ENCODE measurements around the gene NMRK2.
"Not testable (repeated sequence)": the region's sequence is repeated elsewhere in the genome, so short reads cannot be mapped to it uniquely, and the experiment has no call there.

NMRK2 gene

DNA sequence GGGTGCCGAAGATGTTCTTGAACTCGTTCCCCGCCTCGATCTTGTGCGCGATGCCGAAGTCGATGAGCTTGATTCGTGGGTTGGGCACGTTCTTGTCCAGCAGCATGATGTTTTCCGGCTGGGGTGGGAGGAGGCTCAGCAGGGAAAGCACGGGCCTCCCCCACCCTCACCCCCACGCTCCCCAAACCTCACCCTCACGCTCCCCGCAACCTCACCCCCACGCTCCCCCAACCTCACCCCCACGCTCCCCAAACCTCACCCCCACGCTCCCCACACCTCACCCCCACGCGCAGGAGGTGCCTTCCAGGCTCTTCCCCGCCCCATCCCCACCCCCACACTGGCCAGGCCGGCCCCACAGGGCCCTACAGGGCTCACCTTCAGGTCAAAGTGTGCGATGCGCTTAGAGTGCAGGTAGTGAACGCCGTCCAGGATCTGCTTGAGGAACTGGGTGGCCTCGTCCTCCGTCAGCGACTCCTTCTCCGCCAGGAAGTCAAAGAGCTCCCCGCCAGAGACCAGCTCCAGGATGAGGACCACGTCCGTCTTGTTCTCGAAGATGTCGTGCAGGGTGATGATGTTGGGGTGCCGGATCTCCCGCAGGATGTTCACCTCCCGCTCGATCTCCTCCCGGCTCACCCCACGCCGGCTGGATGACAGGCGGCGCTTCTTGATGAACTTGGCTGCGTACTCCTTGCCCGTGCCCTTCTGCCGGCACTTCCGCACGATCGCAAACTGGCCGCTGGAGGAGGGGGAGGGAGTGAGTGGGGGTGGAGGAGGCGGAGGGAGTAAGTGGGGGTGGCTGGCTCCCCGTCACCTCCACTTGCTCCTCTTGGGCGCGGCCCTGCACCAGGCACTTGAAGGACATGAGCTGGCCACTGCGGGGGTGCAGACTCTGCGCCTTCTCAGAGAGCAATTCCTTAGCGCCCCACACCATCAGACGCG is 31.7 kb downstream of the NMRK2 start:
- no peak for ATAC-seq

DNA sequence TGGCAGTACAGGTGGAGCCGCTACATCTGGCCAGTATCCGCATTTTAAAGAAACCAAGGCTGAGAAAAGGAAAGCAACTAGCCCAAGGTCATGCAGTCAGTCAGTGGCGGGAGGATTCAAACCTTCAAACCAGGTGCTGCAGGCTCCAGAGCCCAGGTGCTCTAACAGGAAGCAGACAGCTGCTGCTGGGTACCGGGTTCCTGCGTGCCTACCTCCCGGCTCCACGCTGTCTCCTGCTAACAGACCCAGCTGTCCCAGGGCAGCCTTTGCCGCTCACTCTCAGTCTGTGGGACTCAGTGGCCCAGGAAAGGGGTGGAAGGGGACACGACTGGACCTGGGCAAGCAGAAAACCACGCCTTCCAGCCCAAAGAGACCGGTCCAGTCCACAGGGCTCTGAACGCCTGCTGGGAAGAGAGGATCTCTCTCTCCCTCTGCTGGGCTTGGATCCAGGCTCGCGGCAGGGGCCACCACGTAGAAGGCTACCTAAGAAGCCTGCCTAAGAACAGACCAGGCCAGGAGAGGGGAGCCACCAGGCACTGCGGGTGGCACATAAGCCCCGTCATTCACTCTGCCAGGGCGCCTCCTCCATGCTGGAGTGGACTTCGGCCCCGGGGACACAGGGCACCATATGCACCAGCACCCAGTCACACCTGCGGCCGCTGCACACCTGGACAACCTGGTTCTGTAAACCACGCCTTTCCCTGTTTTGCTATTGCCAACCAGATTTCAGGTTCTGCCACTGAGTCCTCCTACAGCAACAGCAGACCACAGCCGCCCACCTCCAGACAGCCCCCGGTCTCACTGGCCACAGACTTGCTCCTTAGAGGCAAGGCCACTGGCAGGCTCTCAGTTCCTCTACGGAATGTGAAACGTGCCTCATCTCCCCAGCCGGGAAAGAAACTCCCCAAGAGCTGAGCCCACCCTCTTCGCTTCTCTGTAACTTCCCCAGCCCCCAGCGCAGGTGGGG is 33.5 kb downstream of the NMRK2 start:
- ATAC-seq = no peak

DNA sequence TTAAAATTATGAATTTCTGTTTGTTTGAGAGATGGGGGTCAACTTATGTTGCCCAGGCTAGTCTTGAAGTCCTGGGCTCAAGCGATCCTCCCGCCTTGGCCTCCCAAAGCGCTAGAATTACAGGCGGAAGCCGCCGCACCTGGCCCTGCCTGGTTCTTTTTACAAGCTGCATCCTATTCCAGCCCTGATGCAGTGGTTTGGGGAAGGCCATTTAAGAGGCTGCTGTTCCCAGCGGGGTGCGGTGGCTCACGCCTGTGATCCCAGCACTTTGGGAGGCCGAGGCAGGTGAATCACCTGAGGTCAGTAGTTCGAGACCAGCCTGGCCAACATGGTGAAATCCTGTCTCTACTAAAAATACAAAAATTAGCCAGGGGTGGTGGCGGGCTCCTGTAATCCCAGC is 35.1 kb downstream of the NMRK2 start:
- not testable (repeated sequence) for ATAC-seq

GRCh38 chr19:3968556-3969434 is 35.9 kb downstream of the NMRK2 start:
- no peak for ATAC-seq

DNA sequence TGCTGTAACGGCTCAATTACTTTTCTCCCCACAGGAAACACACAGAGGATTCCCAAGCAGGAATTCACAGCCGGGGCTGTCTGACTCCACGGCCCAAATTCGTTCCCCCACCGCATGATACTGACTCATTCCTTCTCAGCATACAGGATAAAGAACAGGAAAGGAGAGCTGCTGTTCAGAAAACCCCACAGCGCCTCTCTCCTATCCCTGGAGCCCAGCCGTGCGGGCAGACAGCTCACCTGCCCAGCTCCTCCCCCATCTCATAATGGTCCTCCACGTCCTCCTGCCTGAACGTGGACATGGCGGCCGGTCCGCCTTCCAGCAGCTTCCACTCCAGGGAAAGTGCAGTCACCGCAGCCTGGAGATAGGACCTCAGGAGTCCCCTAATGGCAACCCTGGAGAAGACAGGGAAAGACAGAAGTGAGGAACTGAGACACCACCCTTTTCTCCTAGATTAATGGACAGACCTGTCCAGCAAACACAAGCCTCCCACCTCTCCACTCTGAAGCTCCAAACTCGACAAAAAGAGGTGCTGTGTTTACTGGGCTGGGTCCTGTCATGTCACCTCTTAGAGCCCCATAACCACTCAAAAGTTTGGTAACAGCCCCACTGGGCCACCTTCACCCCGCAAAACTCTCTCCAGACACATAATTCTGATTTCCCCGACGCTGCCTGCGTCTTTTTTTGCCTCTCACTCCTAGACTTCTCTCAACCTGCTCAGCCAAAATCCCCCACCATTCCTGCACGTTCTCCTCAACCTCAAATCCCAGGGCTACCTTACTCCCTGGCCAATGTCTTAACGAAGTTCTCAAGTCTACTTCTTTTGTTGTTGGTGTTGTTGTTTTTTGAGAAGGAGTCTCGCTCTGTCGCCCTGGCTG is 36.8 kb downstream of the NMRK2 start:
- no peak for ATAC-seq

DNA sequence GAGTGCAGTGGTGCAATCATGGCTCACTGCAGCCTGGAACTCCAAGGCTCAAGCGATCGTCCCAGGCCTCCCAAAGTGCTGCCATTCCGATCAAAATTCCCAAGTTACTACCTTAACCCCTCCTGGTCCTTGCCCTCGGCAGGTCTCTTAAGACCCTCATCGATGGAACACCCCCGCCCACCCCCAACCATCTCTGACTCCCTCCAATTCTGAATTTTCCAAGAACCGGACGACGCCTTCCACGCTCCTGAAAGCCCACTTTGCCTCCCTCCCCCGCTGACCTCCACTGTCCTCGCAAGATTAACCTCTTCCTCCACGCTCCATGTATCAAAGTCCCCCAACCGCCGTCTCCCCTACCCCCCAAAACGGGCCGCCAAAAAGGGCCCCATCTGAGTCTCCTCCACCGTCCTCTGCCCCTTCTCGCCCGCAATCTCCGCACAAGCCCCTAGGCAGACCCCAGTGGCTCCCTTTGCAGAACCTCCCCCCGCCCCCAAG is 37.5 kb downstream of the NMRK2 start:
- peak; percentile 0 to 1 for ATAC-seq

DNA sequence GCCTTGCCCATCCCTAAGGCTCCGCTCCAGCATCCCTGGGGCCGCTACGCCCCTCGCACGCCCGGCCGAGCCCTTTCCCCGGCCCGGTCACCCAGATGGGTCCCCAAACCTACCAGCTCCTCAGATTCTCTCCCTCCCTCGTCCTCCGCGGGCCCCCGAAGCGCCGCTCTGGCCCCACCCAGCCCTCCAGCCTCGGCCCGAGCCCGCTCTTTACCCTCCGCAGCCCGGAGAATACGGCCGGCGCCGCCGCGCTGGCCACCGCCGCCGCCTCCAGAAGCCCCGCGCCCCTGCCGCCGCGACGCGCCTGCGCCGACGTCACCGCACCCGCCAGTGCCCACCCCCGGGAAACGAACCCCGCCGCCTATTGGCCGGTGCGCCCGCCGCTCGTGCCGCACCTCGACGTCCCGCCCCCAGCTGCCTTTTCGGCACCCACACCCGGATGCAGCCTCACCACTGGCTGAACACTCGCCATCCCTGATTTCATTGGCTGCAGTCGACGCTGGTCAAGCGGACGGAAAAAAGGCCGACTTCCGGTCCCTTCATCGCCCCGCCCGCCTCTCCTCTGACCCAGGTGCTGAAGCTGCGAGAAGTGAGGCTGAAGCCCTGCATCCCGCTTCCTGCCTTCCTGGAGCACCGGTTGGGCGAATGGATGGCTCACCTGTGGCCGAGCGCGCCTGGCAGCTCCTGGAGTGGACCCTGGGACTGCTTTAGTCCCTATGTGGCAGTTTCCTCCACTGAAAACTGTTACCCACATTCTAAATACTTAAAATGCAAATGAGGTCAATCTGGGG is 38.1 kb downstream of the NMRK2 start, which contains the start of gene DAPK3:
DAPK3 (minus strand) TSS at position 292 of the 791 bp plus-strand sequence. CDS start 1,364 bp downstream, outside the sequence.
- ATAC-seq = peak; percentile 90 to 93

GRCh38 chr19:3975144-3975543 is 42.3 kb downstream of the NMRK2 start:
- ATAC-seq = no peak

DNA sequence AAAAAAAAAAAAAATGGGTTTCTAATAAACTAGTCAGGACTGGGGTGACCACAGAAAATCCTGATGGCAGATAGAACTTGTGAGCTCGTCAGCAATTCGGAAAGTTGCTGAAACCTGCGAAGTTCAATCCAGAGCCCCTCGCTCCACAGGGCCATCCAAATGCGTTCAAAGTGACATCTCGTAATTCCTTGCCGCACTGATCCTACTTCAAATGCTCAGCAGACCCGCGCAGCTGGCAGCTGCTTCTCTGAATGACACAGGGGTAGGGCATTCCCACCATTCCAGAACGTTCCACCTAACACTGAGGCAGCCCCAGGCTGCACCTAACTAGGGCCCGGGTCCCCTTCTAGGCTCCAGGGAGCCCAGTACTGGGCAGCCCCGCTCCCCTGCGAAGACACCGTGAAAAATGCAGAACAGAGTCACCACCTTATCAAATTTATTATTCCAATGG is 42.8 kb downstream of the NMRK2 start:
- no peak for ATAC-seq

GRCh38 chr19:3976495-3977241 is 43.8 kb downstream of the NMRK2 start:
- ATAC-seq = peak in 1 of 2 donors; percentile 6

DNA sequence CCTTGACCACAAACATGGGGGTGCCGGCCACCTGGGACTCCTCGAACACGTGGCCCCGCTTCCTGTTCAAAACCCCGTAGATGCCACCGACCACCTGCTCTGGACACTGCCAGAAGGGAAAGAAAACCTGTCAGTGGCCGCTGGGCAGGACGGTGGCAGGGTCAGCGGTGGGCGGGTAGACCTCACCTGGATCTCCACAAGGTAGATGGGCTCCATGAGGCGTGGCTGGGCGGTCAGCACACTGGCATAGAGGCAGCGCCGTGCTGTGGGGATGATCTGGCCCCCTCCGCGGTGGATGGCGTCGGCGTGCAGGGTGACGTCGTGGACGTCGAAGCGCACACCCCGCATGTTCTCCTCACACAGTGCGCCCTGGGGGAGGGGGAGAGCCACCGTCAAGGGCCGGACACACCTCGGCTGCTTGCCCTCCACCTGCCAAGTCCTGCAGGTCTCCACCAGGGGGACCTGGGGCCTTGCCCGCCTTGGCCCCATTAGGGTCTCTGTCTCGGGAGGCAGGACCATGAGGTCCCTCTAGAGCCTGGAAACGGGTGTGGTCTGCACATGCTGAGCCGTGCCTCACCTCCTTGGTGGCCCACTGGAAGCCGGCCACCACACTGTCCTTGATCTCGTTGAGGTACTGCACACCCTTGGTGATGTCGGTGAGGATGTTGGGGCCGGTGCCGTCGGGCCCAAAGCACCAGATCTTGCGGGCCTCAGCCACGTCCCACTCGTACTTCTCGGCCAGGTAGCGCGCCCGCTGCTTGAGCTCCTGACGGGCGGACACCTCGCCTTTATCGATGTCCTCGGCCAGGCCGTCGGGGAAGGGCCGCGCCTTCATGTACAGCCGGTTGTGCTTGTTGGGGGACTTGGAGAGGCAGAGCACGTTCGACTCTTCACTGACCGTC is 44.6 kb downstream of the NMRK2 start:
- no peak for ATAC-seq

DNA sequence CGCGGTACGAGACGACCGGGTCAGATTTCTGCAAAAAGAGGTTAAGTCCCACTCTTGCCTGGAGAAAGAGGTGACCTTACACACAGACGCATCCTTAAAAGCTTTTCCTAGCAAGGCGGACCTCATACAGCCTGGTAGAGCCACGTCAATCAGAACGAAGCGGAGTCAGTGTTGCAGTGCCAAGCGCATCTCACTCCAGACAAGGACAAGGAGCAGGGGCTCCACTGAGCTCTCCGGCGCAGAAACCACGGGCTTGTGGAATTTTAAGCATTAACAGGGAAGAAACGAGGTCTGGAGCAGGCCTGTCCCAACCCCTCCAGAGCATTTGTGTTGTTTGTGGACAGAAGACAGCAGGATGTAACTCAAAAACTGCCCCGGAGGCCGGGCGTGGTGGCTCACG is 45.3 kb downstream of the NMRK2 start:
- ATAC-seq = no peak

DNA sequence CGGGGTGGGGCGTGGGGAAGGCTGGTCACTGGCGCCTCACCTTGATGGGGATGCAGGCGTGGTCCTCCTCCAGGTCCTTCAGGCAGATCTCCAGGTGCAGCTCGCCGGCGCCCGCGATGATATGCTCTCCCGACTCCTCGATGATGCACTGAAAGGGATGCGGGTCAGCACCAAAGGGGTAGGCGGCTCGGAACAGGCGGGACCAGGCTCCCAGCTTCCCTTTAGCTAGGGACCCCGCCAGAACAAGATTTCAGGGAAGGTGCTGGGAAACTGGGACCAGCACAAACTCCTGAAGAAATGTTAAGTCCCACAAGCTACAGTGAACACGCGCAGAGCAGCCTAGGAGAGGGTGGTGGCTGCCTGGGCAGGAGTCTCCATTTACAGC is 46.4 kb downstream of the NMRK2 start:
- no peak for ATAC-seq

DNA sequence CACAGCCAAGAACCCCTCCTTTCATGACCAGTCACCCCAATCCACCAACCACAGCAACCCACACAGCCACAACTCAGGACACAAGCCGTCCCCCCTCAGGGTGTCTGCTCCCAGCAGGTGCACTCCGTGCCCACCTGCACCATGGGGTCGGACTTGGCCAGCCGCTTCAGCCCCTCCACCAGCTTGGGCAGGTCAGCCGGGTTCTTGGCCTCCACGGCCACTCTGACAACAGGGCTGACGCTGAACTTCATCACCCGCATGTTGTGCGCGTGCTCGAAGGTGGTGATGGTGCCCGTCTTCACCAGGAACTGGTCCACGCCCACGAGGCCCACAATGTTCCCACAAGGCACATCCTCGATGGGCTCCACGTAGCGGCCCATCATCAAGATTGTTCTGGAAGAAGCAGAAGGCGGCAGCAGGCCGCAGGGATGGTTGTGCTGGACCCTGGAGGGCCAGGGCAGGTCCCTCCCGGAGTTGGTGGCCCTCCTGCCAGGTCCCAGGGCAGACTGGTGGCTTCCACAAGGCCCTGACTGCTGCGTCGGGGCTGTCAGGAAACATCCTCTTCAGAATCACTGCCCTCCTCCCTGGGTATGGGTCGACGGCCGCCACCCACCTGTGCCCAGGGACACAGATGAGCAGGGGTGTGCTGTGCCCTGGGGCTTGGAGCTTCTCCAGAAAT is 46.9 kb downstream of the NMRK2 start:
- ATAC-seq = no peak

DNA sequence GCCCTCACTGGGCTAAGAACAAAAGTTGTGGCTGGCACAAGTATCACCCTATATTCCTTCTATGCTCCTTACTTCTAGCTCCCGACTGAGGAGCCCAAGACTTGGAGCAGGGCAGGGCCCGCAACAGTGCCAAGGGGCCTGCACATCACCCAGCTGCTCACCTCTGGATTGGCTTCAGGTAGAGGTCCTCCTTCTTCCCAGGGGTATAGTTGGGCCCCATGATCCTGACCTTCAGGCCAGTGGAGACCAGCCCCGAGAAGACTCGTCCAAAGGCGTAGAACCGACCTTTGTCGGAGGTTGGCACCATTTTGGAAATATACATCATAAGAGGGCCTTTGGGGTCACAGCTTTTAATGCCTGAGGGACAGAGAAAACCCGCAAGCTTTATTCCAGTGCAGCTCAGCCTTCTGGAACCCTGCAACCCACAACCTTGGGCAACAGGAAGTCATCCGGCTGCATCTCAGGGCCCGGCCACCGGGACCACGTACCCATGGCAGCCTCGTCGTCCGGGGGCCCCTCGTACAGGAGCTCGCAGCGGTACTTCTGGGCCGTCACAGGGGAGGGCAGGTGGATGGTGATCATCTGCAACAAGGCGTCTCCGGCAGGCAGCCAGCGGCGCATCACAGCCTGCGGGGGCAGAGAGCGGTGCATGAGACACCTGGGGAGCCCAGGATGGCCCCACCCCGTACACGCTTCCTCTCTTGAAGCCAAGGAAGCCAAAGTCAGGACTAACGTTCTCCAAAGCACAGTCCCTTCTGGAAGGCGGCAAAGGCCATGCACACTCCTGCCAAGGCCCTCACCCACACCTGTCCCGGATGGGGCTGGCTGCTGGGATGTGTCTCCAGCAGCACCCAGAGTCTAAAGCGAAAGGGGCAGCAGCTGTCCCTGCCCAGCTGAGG is 47.7 kb downstream of the NMRK2 start:
- no peak for ATAC-seq

DNA sequence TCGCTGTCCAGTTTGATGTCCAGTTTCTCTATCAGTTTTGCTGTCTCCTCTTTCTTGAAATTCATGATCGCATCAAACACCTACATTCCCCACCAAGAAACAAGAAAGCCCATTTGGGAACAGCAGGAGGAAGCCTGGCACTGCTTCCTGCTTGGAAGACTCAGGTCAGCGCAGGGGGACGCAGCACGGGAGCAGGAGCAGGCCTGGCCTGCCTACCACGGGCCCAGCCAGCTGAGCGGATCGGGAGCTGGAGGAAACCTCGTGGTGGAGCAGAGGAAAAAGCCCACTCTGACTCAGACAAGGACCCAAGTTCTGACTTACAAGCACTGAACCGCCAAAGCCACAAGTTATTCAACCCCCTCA is 48.5 kb downstream of the NMRK2 start:
- no peak for ATAC-seq

All from activated CD4-positive, CD25-positive, alpha-beta regulatory T cell treated with anti-CD3 and anti-CD28 coated beads, Interleukin-2, amount 50 U/mL, for 24 hours (primary cell).